C1 segment of cervical spinal cord (tissue), 14 donors: ENCODE results near the gene SPON1.
A peak's percentile ranks its signal among the peaks of the same experiment; 100 is the strongest.
"Not testable (repeated sequence)": the region's sequence is repeated elsewhere in the genome, so short reads cannot be mapped to it uniquely, and the experiment has no call there.

Experiments
- DNase-seq, 14 donors: peaks; one replicate each; lab custom pipeline; 2025; lab: John Stamatoyannopoulos, UW

SPON1 gene

GRCh38 chr11:14269692-14270573 is 307.4 kb downstream of the SPON1 start:
- no peak for DNase-seq

GRCh38 chr11:14270690-14271542 is 308.4 kb downstream of the SPON1 start:
- peak in 3 of 14 donors; percentile 9 to 23 (median 17) for DNase-seq

- DNase-seq = no peak
These were observed 311.4 kb downstream of the SPON1 start for GRCh38 chr11:14273895-14274294.

GRCh38 chr11:14275076-14275475 is 312.6 kb downstream of the SPON1 start:
- DNase-seq = no peak

DNA sequence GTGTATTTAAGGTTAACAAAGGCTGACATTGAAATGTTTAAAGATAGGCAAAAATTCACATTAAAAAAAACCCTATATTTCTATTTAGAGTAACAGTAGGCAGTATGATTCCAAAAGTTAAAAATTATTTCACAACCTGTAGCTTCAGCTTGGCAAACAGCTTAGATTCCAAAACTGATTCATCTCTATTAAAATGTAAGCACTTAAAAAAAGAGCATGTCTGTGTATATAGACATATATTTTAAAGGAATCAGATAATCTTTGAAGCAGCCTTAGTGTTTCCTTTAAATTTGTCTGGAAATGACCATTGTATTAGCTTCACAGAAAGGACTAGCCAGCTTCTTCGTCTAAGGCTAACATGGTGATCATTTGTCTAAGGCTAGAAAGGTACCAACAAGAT is 316.3 kb downstream of the SPON1 start:
- DNase-seq = not testable (repeated sequence)

DNA sequence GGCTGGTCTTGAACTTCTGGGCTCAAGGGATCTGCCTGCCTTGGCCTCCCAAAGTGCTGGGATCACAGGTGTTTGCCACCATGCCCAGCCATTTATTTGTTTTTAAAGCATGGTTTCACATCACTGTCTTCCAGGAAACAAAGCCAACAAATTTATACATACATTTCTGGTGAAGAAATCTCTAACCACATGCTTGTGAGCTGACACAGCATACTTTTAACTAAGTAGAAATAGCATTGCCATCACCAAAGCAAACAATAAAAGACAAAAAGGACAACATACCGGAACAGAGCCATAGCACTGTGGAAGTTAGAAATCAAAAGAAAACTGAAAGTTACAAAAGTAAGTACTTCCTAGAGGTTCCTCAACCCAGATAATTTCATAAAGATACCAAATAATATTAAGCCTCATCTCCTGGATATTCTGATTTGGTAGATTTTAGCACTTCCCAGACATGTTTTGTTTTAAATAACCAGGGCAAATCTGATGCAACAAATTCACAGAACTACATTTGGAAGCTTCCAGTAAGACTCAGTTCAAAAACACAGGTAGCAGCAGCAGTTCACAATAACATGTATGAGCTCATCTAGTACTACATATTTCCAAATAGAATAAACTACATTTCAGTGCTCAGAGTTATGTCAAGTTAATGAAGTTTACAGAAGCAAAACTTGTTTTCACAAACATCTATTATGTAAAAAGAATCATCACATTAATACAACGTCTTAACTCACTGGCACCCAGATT is 325.8 kb downstream of the SPON1 start:
- no peak for DNase-seq

- DNase-seq = no peak
These were observed 327.9 kb downstream of the SPON1 start for GRCh38 chr11:14290422-14290821.

DNA sequence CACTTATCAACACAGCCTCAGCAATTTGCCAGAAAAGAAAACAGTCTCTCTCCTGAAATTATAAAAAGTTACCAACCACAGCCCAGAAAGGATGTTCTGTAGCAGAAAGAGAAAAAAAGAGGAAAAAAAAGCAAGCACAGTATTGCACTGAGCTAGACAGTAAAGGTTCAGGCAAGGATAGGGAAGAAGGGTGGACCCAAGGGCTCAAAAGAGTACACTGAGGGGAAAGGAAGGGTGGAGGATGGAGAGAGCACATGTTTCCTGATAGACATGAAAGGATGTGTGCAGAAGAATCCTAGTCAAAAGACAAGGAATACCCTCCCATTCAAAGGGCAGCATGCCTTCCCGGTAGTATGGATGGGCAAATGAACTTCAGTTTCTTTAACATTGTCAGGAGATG is 337.4 kb downstream of the SPON1 start:
- no peak for DNase-seq

GRCh38 chr11:14300661-14301304 is 338.3 kb downstream of the SPON1 start:
- peak in 13 of 14 donors; percentile 1 to 60 (median 23) for DNase-seq

DNA sequence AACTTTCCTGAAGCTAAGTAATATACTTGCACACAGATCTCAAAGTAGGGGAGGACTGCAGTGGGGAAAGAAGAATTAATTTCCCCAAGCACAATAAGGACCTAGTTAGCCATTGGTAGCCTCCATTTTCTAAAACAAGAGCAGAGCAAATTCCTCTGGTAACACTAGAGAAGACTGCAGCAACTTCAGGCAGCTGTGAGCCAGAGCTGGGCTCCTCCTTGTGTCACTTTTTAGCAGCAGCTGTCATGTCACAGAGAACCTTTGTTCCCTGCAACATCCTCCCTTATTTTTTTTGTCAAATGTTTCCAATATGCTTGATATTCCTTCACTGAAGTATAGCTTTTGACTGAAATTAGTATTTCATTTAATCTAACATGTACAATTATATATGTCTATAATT is 342.1 kb downstream of the SPON1 start:
- no peak for DNase-seq

DNA sequence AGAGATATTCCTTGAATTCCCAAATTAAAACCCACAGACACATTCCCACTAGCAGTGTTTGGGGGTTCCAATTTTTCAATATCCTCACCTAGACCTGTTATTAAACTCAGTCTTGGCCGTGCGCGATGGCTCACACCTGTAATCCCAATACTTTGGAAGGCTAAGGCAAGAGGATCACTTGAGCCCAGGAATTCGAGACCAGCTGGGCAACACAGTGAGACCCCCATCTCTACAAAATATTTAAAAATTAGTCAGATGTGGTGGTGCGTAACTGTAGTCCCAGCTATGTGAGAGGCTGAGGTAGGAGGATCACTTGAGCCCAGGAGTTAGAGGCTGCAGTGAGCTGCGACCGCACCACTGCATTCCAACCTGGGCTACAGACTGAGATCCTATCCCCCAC is 343.1 kb downstream of the SPON1 start:
- no peak for DNase-seq

DNA sequence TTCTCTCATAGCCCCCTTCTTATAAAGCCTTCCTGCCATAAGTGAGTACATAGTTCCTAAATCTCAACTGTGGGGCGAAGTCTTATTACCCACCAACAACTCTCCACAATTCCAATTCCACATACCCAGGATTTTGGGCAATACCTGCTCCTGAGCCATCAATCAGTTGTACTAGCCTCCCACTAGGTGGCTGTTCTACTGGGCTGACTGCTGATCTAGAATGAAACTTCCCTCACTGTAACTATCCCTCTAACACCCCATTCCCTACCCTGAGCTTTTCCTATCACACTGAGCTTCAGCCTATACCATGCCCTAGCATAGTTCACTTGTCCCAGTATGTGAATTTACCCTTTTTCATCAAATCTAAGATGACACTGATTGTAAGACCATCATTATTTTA is 344.0 kb downstream of the SPON1 start:
- DNase-seq = no peak

GRCh38 chr11:14308114-14308896 is 345.8 kb downstream of the SPON1 start:
- DNase-seq = no peak

GRCh38 chr11:14308897-14309387 is 346.4 kb downstream of the SPON1 start:
- no peak for DNase-seq

GRCh38 chr11:14309425-14310192 is 347.1 kb downstream of the SPON1 start:
- DNase-seq = no peak

DNA sequence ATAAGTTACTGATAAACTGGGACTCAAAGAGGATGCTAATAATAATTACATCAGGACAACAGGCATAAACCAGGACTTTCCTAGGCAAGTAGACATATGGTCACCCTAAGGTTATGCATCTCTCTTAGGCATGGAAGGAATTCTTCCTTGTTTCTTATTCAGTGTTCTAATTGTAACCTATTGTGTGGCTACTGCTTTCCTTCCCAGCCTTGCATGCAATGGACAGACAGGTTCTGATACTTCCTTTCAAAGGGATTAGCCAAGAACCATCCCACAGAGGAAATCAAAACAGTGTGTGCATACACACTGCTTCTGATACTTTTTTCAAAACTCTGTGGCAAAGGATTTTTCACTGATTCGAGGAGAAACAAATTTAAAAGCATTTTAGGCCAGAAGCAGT is 348.2 kb downstream of the SPON1 start:
- DNase-seq = no peak

DNA sequence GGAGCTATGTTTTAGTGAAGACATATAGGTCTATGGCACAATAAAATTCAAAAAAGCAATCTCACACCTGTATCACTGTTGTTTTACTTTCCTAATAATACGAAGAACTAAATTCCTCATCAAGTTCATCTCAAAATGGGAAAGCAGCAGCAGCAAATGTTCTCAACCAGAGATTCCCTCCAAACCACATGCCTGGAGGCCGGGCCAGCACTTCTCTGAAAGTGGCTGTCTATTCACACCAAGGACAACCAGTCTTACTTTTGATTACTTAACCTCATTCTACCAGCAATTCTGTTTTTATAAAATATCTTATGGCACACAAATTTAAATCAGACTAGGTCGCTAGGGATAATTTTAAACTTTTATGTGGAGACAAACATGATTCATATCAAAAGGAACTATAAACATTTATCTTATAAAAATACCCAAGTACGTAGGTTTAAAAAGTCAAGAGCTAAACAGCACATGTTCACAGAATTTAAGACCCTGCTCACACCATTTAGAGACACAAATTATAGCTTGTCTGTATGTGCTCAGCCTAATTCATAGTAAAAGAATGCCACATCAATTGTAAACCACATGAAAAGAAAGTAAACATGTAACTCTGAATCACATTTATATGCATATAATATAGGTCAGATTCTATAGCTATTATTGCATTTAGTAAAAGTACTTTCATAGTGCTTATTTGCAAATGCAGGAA is 350.4 kb downstream of the SPON1 start:
- no peak for DNase-seq

DNA sequence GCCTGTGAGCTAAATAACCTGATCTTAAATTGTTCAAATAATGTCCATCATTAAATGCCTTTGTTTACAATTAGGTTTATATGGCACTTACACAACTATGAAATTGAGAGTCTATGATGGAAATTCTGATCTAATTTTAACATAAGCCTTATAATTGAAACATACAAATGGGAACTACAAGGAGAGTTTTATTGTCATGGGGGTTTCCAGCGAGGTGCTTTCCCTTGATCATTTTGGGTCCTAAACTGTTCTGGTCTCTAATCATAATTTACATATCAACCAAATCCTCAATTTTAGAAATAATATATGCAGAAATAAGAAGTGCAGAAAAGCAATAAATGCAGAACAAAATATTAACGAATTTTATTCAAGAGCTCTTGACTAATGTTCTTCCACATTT is 351.6 kb downstream of the SPON1 start:
- no peak for DNase-seq

DNA sequence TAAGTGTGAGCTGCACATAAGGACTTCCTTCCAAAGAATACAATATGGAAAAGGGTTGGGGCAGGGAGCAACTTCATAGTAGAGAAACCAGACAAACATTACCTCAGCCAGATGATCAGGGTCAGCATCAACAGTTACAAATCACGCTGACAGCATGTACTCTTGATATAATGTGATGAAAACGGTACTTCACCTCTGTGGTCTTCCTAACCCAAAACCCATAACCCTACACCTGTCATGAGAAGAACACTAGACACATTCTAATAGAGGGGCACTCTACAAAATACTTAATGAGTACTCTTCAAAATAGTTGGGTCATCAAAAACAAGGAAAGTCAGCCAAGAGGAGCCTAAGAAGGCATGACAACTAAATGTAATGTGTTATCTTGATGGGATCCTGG is 352.6 kb downstream of the SPON1 start:
- DNase-seq = no peak
